Trophoblast cell (in vitro differentiated cells and primary cell): ENCODE measurements around the gene ENTPD1.
"Not testable (repeated sequence)": the region's sequence is repeated elsewhere in the genome, so short reads cannot be mapped to it uniquely, and the experiment has no call there.

ENCODE experiments used
- DNase-seq, 2 donors: peaks; one replicate each; pipeline ENCODE4 v3.0.0-alpha.2; 2016
- H2AFZ ChIP-seq: 2 replicates; pipeline ENCODE4 v1.6.1; 2013; ENCODE audit warnings: low read length, moderate library complexity, mild to moderate bottlenecking; ENCODE audit not compliant: insufficient read depth, poor library complexity
- H2AK5ac ChIP-seq: 2 replicates; pipeline ENCODE4 v1.6.1; 2013; ENCODE audit warnings: mild to moderate bottlenecking, low read length
- H2BK120ac ChIP-seq: 2 replicates; pipeline ENCODE4 v1.6.1; 2013; ENCODE audit warnings: low read length, mild to moderate bottlenecking, moderate library complexity; ENCODE audit not compliant: insufficient read depth, poor library complexity
- H2BK12ac ChIP-seq: 2 replicates; pipeline ENCODE4 v1.6.1; 2013; ENCODE audit warnings: mild to moderate bottlenecking, low read length, moderate library complexity
- H2BK5ac ChIP-seq: 2 replicates; pipeline ENCODE4 v1.6.1; 2013; ENCODE audit warnings: low read length, low read depth, moderate library complexity, mild to moderate bottlenecking; ENCODE audit not compliant: poor library complexity
- H3K14ac ChIP-seq: 2 replicates; pipeline ENCODE4 v1.6.1; 2013; ENCODE audit warnings: mild to moderate bottlenecking, low read length
- H3K18ac ChIP-seq: 2 replicates; pipeline ENCODE4 v1.6.1; 2013; ENCODE audit warnings: mild to moderate bottlenecking, low read length
- H3K23ac ChIP-seq: 2 replicates; pipeline ENCODE4 v1.6.1; 2013; ENCODE audit warnings: low read length
- H3K27ac ChIP-seq: 2 replicates; pipeline ENCODE4 v1.5.1; 2013; ENCODE audit warnings: low read depth, mild to moderate bottlenecking, inconsistent platforms, low read length, moderate library complexity
- H3K27me3 ChIP-seq: 2 replicates; pipeline ENCODE4 v1.6.1; 2013; ENCODE audit warnings: inconsistent platforms, mild to moderate bottlenecking, low read length, moderate library complexity; ENCODE audit not compliant: insufficient read depth
- H3K36me3 ChIP-seq, 2 experiments: 1 replicate in 1 of 2; 2 replicates in 1 of 2; pipeline ENCODE4 v1.6.1; 2013; ENCODE audit warnings: low read length in 2 of 2, mild to moderate bottlenecking in 2 of 2, moderate library complexity in 1 of 2; ENCODE audit not compliant: insufficient read depth in 2 of 2, control insufficient read depth in 1 of 2
- H3K4ac ChIP-seq: 2 replicates; pipeline ENCODE4 v1.6.1; 2013; ENCODE audit warnings: low read depth, mild to moderate bottlenecking, low read length, moderate library complexity
- H3K4me1 ChIP-seq, 2 experiments: 1 replicate in 1 of 2; 2 replicates in 1 of 2; pipeline ENCODE4 v1.6.1; 2013; ENCODE audit warnings: low read length in 2 of 2, mild to moderate bottlenecking in 2 of 2, moderate library complexity in 1 of 2; ENCODE audit not compliant: insufficient read depth in 2 of 2, control insufficient read depth in 1 of 2
- H3K4me2 ChIP-seq: 2 replicates; pipeline ENCODE4 v1.6.1; 2013; ENCODE audit warnings: inconsistent platforms, mild to moderate bottlenecking, low read length, moderate library complexity
- H3K4me3 ChIP-seq: 2 replicates; pipeline ENCODE4 v1.5.1; 2013; ENCODE audit warnings: mild to moderate bottlenecking, low read depth, low read length, inconsistent platforms
- H3K79me1 ChIP-seq: one replicate; pipeline ENCODE4 v1.6.1; 2013; ENCODE audit warnings: low read length
- H3K79me2 ChIP-seq: 2 replicates; pipeline ENCODE4 v1.6.1; 2013; ENCODE audit warnings: low read length, mild to moderate bottlenecking; ENCODE audit not compliant: control insufficient read depth, insufficient read depth, poor library complexity
- H3K9ac ChIP-seq: 2 replicates; pipeline ENCODE4 v1.6.1; 2013; ENCODE audit warnings: mild to moderate bottlenecking, low read length
- H3K9me3 ChIP-seq: 2 replicates; pipeline ENCODE4 v1.6.1; 2013; ENCODE audit warnings: low read depth, mild to moderate bottlenecking, control low read depth, inconsistent platforms, low read length; ENCODE audit not compliant: insufficient read depth
- H4K12ac ChIP-seq: 2 replicates; pipeline ENCODE4 v1.6.1; 2013; ENCODE audit warnings: low read depth, mild to moderate bottlenecking, low read length, moderate library complexity
- H4K8ac ChIP-seq: 2 replicates; pipeline ENCODE4 v1.6.1; 2013; ENCODE audit warnings: low read depth, mild to moderate bottlenecking, low read length, moderate library complexity
- H4K91ac ChIP-seq: one replicate; pipeline ENCODE4 v1.6.1; 2013; ENCODE audit warnings: low read depth, mild to moderate bottlenecking, low read length, moderate library complexity
- WGBS: extraction: QIAGEN DNeasy Blood & Tissue Kit; methylation state at CpG from one replicate; pipeline ENCODE4 v1.1.7; 2013; ENCODE audit warnings: missing lambda C conversion rate; ENCODE audit not compliant: insufficient read length, insufficient coverage; ENCODE audit errors: extremely low coverage; 5-methylcytosine and 5-hydroxymethylcytosine counted together

Gene ENTPD1

GRCh38 chr10:95800286-95800685, 44.3 kb downstream of the ENTPD1 start:
- H2AK5ac ChIP-seq, H4K8ac ChIP-seq, H2BK120ac ChIP-seq, H3K36me3 ChIP-seq, H3K9ac ChIP-seq, H3K79me1 ChIP-seq, H2BK12ac ChIP-seq, H3K4ac ChIP-seq, H4K91ac ChIP-seq, H2AFZ ChIP-seq, H3K4me1 ChIP-seq, H3K4me2 ChIP-seq, H3K18ac ChIP-seq, H3K4me3 ChIP-seq, H3K9me3 ChIP-seq, H3K79me2 ChIP-seq, H3K27me3 ChIP-seq, H4K12ac ChIP-seq, H3K14ac ChIP-seq, H3K23ac ChIP-seq: not testable (repeated sequence)
- H3K27ac ChIP-seq = peak overlapping the region; percentile 90
- WGBS = no CpG with 5 or more reads among the region's 2 CpGs
- H2BK5ac ChIP-seq = peak overlapping the region; percentile 82
- peak; percentile 71 to 78 for DNase-seq

DNA sequence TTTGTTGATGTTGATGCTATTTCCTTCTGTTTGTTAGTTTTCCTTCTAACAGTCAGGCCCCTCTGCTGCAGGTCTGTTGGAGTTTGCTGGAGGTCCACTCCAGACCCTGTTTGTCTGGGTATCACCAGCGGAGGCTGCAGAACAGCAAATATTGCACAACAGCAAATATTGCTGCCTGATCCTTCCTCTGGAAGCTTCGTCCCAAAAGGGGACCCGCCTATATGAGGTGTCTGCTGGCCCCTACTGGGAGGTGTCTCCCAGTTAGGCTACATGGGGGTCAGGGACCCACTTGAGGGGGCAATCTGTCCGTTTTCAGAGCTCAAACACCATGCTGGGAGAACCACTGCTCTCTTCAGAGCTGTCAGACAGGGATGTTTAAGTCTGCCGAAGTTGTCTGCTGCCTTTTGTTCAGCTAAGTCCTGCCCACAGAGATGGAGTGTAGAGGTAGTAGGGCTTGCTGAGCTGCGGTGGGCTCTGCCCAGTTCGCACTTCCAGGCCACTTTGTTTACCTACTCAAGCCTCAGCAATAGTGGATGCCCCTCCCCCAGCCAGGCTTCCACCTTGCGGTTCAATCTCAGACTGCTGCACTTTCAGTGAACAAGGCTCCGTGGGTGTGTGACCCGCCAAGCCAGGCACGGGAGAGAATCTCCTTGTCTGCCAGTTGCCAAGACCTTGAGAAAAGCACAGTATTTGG, 50.9 kb downstream of the ENTPD1 start:
- H3K9me3 ChIP-seq = peaks cover 18% of the 10 kb centered on the region
- not testable (repeated sequence) for H2BK5ac ChIP-seq, H2AK5ac ChIP-seq, H2BK12ac ChIP-seq, H2BK120ac ChIP-seq, H4K91ac ChIP-seq, H3K79me1 ChIP-seq, H3K4me1 ChIP-seq, H3K36me3 ChIP-seq, H4K12ac ChIP-seq, H3K27me3 ChIP-seq, H4K8ac ChIP-seq, H3K4me2 ChIP-seq, H3K23ac ChIP-seq, H3K79me2 ChIP-seq, H3K4ac ChIP-seq, H2AFZ ChIP-seq, H3K14ac ChIP-seq, H3K27ac ChIP-seq, DNase-seq, H3K9ac ChIP-seq, H3K18ac ChIP-seq, H3K4me3 ChIP-seq
- WGBS = no CpG with 5 or more reads among the region's 11 CpGs

GRCh38 chr10:95808705-95809308, 52.8 kb downstream of the ENTPD1 start:
- H4K12ac ChIP-seq, H3K79me1 ChIP-seq, H2BK120ac ChIP-seq, H2BK5ac ChIP-seq, H3K4me2 ChIP-seq, H3K36me3 ChIP-seq, DNase-seq, H2BK12ac ChIP-seq, H3K27ac ChIP-seq, H4K91ac ChIP-seq, H4K8ac ChIP-seq, H3K4me1 ChIP-seq, H3K18ac ChIP-seq, H3K79me2 ChIP-seq, H3K23ac ChIP-seq, H3K27me3 ChIP-seq, H3K9ac ChIP-seq, H3K4ac ChIP-seq, H3K4me3 ChIP-seq, H2AFZ ChIP-seq, H2AK5ac ChIP-seq, H3K14ac ChIP-seq: not testable (repeated sequence)
- WGBS = no CpG with 5 or more reads among the region's 8 CpGs
- H3K9me3 ChIP-seq = peaks cover 18% of the 10 kb centered on the region

DNA sequence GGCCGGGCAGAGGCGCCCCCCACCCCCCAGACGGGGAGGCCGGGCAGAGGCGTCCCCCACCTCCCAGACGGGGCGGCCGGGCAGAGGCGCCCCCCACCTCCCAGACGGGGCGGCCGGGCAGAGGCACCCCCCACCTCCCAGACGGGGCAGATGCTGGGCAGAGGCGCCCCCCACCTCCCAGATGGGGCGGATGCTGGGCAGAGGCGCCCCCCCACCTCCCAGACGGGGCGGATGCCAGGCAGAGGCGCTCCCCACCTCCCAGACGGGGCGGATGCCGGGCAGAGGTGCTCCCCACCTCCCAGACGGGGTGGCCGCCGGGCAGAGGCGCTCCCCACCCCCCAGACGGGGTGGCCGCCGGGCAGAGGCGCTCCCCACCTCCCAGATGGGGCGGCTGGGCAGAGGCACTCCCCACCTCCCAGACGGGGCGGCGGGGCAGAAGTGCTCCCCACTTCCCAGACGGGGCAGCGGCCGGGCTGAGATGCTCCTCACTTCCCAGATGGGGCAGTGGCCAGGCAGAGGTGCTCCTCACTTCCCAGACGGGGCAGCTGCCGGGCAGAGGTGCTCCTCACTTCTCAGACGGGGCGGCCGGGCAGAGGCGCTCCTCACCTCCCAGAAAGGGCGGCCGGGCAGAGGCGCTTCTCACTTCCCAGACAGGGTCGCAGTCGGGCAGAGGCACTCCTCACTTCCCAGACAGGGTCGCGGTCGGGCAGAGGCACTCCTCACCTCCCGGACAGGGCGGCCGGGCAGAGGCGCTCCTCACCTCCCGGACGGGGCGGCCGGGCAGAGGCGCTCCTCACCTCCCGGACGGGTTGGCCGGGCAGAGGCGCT, 53.6 kb downstream of the ENTPD1 start:
- Histone ChIP-seq H3K14ac (no peak overlapping the region), H4K8ac (no peak overlapping the region), H3K4me1 (peaks cover 0 to 7% of the 10 kb centered on the region in 2 experiments), H3K9ac (no peak overlapping the region), H3K4me2 (no peak overlapping the region), H2AFZ (no peak overlapping the region), H2AK5ac (no peak overlapping the region), H3K18ac (no peak overlapping the region), H3K79me1 (no peaks in the 10 kb centered on the region), H3K4me3 (no peak overlapping the region), H4K91ac (no peak overlapping the region), H2BK12ac (no peak overlapping the region), H3K79me2 (no peaks in the 10 kb centered on the region), H3K27me3 (no peaks in the 10 kb centered on the region), H2BK5ac (no peak overlapping the region), H4K12ac (no peak overlapping the region), H2BK120ac (no peak overlapping the region), H3K23ac (no peak overlapping the region), H3K4ac (no peak overlapping the region), H3K27ac (no peak overlapping the region), H3K9me3 (peaks cover 18% of the 10 kb centered on the region), H3K36me3 (peaks cover 0 to 5% of the 10 kb centered on the region in 2 experiments)
- WGBS = no CpG with 5 or more reads among the region's 64 CpGs
- no peak for DNase-seq
